RWPE2 (cell line): ENCODE data around the gene MYBPC3.

ENCODE experiments used
- ATAC-seq: fragments of 200-7000 bp; cut with Tn5 transposase; 3 replicates; pipeline ENCODE4 v1.9.1; 2021; ENCODE audit warnings: low read depth
- DNase-seq: peaks from one replicate; pipeline ENCODE4 v3.0.0-alpha.2; 2020; ENCODE audit warnings: low spot score
- H3K27ac ChIP-seq: fragments of 450-650 bp; 2 replicates; pipeline ENCODE4 v1.5.1; 2017; ENCODE audit warnings: mild to moderate bottlenecking; ENCODE audit not compliant: poor library complexity, severe bottlenecking
- H3K27me3 ChIP-seq: fragments of 250-450 bp; sonication (Bioruptor Pico); 2 replicates; pipeline ENCODE4 v1.5.1; 2021; ENCODE audit warnings: mild to moderate bottlenecking, moderate library complexity; ENCODE audit not compliant: insufficient read depth, poor library complexity, severe bottlenecking
- H3K36me3 ChIP-seq: fragments of 250-450 bp; sonication (Bioruptor Pico); 2 replicates; pipeline ENCODE4 v1.5.1; 2020; ENCODE audit warnings: low read depth, mild to moderate bottlenecking, moderate library complexity
- H3K4me1 ChIP-seq: fragments of 250-450 bp; sonication (Bioruptor Pico); 2 replicates; pipeline ENCODE4 v1.5.1; 2021; ENCODE audit warnings: mild to moderate bottlenecking, moderate library complexity; ENCODE audit not compliant: insufficient read depth, poor library complexity, severe bottlenecking
- H3K4me3 ChIP-seq: fragments of 250-450 bp; sonication (Bioruptor Pico); 2 replicates; pipeline ENCODE4 v1.5.1; 2021; ENCODE audit warnings: mild to moderate bottlenecking, moderate library complexity; ENCODE audit not compliant: severe bottlenecking
- H3K9me3 ChIP-seq: fragments of 250-450 bp; sonication (Bioruptor Pico); 2 replicates; pipeline ENCODE4 v1.5.1; 2021; ENCODE audit warnings: mild to moderate bottlenecking, moderate library complexity; ENCODE audit not compliant: severe bottlenecking
- TF ChIP-seq, protein P1 (sequence below): fragments of 450-650 bp; IDR thresholded peaks from one replicate; pipeline ENCODE4 v1.5.1; 2017; ENCODE audit warnings: mild to moderate bottlenecking, moderate library complexity; ENCODE audit not compliant: poor library complexity, severe bottlenecking

Gene MYBPC3

GRCh38 chr11:47285969-47286770, 66.3 kb downstream of the MYBPC3 start:
- no peaks in the 10 kb centered on the region for H3K9me3 ChIP-seq
- no peaks in the 10 kb centered on the region for H3K27me3 ChIP-seq
- TF ChIP-seq, protein P1, sequence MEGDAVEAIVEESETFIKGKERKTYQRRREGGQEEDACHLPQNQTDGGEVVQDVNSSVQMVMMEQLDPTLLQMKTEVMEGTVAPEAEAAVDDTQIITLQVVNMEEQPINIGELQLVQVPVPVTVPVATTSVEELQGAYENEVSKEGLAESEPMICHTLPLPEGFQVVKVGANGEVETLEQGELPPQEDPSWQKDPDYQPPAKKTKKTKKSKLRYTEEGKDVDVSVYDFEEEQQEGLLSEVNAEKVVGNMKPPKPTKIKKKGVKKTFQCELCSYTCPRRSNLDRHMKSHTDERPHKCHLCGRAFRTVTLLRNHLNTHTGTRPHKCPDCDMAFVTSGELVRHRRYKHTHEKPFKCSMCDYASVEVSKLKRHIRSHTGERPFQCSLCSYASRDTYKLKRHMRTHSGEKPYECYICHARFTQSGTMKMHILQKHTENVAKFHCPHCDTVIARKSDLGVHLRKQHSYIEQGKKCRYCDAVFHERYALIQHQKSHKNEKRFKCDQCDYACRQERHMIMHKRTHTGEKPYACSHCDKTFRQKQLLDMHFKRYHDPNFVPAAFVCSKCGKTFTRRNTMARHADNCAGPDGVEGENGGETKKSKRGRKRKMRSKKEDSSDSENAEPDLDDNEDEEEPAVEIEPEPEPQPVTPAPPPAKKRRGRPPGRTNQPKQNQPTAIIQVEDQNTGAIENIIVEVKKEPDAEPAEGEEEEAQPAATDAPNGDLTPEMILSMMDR: no peak

DNA sequence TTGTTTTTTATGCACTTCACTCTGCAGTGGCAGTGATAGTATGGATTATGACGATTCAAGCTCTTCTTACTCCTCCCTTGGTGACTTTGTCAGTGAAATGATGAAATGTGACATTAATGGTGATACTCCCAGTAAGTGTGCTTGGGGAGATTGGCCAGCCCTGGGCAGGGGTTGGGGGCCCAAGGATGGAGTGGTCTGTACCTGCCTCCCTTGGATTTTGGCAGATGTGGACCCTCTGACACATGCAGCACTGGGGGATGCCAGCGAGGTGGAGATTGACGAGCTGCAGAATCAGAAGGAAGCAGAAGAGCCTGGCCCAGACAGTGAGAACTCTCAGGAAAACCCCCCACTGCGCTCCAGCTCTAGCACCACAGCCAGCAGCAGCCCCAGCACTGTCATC, 68.4 kb downstream of the MYBPC3 start:
- Histone ChIP-seq H3K4me1 (no peaks in the 10 kb centered on the region), H3K27ac (no peak overlapping the region), H3K27me3 (no peaks in the 10 kb centered on the region), H3K4me3 (no peak overlapping the region), H3K36me3 (peaks cover 73% of the 10 kb centered on the region), H3K9me3 (no peaks in the 10 kb centered on the region)
- TF ChIP-seq, protein P1: no peak
- no peak for ATAC-seq
- DNase-seq: no peak

More at GRCh38 chr11:47285969-47286770, 66.3 kb downstream of the MYBPC3 start:
- H3K36me3 ChIP-seq: peaks cover 70% of the 10 kb centered on the region
- DNase-seq (no peak), ATAC-seq (no peak; the same call in 2 of the 3 replicates)
- no peaks in the 10 kb centered on the region for H3K4me1 ChIP-seq
- H3K4me3 ChIP-seq: no peak overlapping the region
- H3K27ac ChIP-seq: no peak overlapping the region

DNA sequence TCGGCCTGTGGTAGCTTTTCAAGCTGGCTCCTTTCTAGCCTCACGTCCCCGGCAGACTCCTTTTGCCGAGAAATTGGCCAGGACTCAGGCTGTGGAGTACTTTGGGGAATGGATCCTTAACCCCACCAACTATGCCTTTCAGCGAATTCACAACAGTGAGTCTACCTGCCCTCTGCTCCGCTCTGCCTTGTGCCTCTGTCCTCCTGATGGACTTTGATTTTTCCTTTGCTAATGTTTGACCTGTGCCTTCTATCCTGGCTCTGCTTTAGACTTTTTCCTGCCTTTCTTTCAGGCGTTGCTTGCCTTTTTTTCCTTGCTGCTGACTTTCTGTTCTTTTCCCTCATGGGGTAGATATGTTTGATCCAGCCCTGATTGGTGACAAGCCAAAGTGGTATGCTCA, 70.0 kb downstream of the MYBPC3 start:
- TF ChIP-seq, protein P1: no peak
- Histone ChIP-seq H3K4me1 (no peaks in the 10 kb centered on the region), H3K27ac (no peak overlapping the region), H3K27me3 (no peaks in the 10 kb centered on the region), H3K4me3 (no peak overlapping the region), H3K9me3 (no peaks in the 10 kb centered on the region), H3K36me3 (peaks cover 88% of the 10 kb centered on the region)
- ATAC-seq (no peak), DNase-seq (no peak)
